ENCODE measurements around the gene CEP43. TPM values are rescaled to one million over a fixed set of nuclear protein-coding genes. Genes with fewer than 3 reads are reported as not detected.

CEP43 gene
- total and polyA plus RNA-seq, 2 donors, result 15.8 to 25.3 TPM

- no peak overlapping the region for H3K4me3 ChIP-seq (ENCODE audit: low read length in 2 of 2)
- H3K4me1 ChIP-seq (ENCODE audit: control insufficient read depth in 2 of 2, insufficient read depth in 2 of 2, low read length in 2 of 2), result peaks cover 23 to 42% of the 10 kb centered on the region in 2 donors
- WGBS, result 95% methylated on average over 9 of the region's 9 CpGs
Observed at GRCh38 chr6:166959911-166960608, 39.1 kb upstream of the CEP43 start.

GRCh38 chr6:166960609-166960978 lies 38.6 kb upstream of the CEP43 start:
- DNase-seq (ENCODE audit: low read depth in 6 of 9, low spot score in 9 of 9), result no peak
- peaks cover 17 to 38% of the 10 kb centered on the region in 2 donors for H3K4me1 ChIP-seq (ENCODE audit: control insufficient read depth in 2 of 2, insufficient read depth in 2 of 2, low read length in 2 of 2)
- H3K9me3 ChIP-seq (ENCODE audit: control insufficient read depth in 2 of 2, insufficient read depth in 1 of 2, low read length in 1 of 2), result peaks cover 0 to 7% of the 10 kb centered on the region in 2 donors
- no peaks in the 10 kb centered on the region for H3K27me3 ChIP-seq (ENCODE audit: control insufficient read depth in 2 of 2, insufficient read depth in 1 of 2, low read length in 1 of 2)
- peak overlapping the region in 1 of 2 donors; percentile 21 for H3K27ac ChIP-seq (ENCODE audit: low read depth in 1 of 2, low read length in 1 of 2)
- no peak overlapping the region for H3K4me3 ChIP-seq (ENCODE audit: low read length in 2 of 2)
- WGBS, result 97% methylated on average over 3 of the region's 3 CpGs
- no peaks in the 10 kb centered on the region for H3K36me3 ChIP-seq (ENCODE audit: control insufficient read depth in 2 of 2, insufficient read depth in 2 of 2, low read length in 1 of 2)

More at GRCh38 chr6:166959911-166960608, 39.1 kb upstream of the CEP43 start:
- peaks cover 0 to 6% of the 10 kb centered on the region in 2 donors for H3K9me3 ChIP-seq (ENCODE audit: control insufficient read depth in 2 of 2, insufficient read depth in 1 of 2, low read length in 1 of 2)
- peaks cover 0 to 2% of the 10 kb centered on the region in 2 donors for H3K27me3 ChIP-seq (ENCODE audit: control insufficient read depth in 2 of 2, insufficient read depth in 1 of 2, low read length in 1 of 2)
- no peak for DNase-seq (ENCODE audit: low read depth in 6 of 9, low spot score in 9 of 9)
- peak overlapping the region; percentile 21 to 93 for H3K27ac ChIP-seq (ENCODE audit: low read depth in 1 of 2, low read length in 1 of 2)
- no peaks in the 10 kb centered on the region for H3K36me3 ChIP-seq (ENCODE audit: control insufficient read depth in 2 of 2, insufficient read depth in 2 of 2, low read length in 1 of 2)

DNA sequence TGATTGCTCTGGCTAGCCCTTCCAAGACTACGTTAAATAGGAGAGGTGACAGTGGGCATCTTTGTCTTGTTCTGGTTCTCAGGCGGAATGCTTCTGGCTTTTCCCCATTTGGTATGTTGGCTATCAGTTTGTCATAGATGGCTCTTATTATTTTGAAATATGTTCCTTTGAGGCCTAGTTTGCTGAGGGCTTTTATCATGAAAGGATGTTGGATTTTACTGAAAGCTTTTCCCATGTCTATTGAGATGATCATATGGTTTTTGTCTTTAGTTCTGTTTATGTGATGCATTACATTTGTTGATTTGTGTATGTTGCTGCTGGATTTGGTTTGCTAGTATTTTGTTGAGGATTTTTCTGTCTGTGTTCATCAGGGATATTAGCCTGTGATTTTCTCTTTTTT lies 32.9 kb upstream of the CEP43 start:
- Histone ChIP-seq H3K9me3 (ENCODE audit: control insufficient read depth in 2 of 2, insufficient read depth in 1 of 2, low read length in 1 of 2) (peaks cover 0 to 7% of the 10 kb centered on the region in 2 donors), H3K4me3 (ENCODE audit: low read length in 2 of 2) (no peak overlapping the region), H3K27ac (ENCODE audit: low read depth in 1 of 2, low read length in 1 of 2) (no peak overlapping the region), H3K27me3 (ENCODE audit: control insufficient read depth in 2 of 2, insufficient read depth in 1 of 2, low read length in 1 of 2) (no peaks in the 10 kb centered on the region), H3K4me1 (ENCODE audit: control insufficient read depth in 2 of 2, insufficient read depth in 2 of 2, low read length in 2 of 2) (peaks cover 13 to 23% of the 10 kb centered on the region in 2 donors), H3K36me3 (ENCODE audit: control insufficient read depth in 2 of 2, insufficient read depth in 2 of 2, low read length in 1 of 2) (no peaks in the 10 kb centered on the region)
- WGBS, result 98% methylated on average over 2 of the region's 2 CpGs
- no peak for DNase-seq (ENCODE audit: low read depth in 6 of 9, low spot score in 9 of 9)

DNA sequence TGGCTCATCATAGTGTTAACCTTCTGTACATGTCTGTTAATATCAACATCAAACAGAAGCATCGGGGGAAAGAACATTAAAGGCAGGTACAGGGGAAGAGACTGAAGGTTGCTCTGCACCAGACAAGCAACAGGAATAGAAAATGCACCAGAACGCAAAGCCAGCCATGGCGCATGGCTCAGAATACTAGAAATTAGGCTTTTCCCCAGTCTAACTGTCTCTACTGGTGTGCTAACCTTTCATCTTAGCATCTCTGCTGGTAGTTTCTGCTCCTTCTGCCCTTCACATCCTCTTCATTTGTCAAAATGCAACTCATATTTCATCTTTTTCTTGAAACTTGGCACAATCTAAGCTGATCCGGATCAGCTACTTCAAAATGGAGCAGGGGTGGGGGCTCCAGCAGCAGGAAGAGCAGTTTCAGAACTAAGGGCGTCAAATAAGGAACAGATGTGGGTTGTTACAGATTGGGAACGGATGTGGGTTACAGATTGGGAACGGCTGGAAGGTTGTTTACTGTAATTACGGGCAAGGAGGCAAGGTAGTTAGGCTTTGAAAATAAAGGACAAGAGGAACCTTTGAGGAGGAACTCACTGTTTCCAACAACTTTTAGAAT lies 29.7 kb upstream of the CEP43 start:
- peak overlapping the region; percentile 6 to 88 for H3K27ac ChIP-seq (ENCODE audit: low read depth in 1 of 2, low read length in 1 of 2)
- no peak overlapping the region for H3K4me3 ChIP-seq (ENCODE audit: low read length in 2 of 2)
- H3K9me3 ChIP-seq (ENCODE audit: control insufficient read depth in 2 of 2, insufficient read depth in 1 of 2, low read length in 1 of 2), result peaks cover 0 to 5% of the 10 kb centered on the region in 2 donors
- peak in 5 of 9 donors; percentile 43 to 74 (median 63) for DNase-seq (ENCODE audit: low read depth in 6 of 9, low spot score in 9 of 9)
- WGBS, result 38% methylated on average over 8 of the region's 8 CpGs
- H3K36me3 ChIP-seq (ENCODE audit: control insufficient read depth in 2 of 2, insufficient read depth in 2 of 2, low read length in 1 of 2), result peaks cover 0 to 13% of the 10 kb centered on the region in 2 donors
- H3K4me1 ChIP-seq (ENCODE audit: control insufficient read depth in 2 of 2, insufficient read depth in 2 of 2, low read length in 2 of 2), result peaks cover 15 to 35% of the 10 kb centered on the region in 2 donors
- no peaks in the 10 kb centered on the region for H3K27me3 ChIP-seq (ENCODE audit: control insufficient read depth in 2 of 2, insufficient read depth in 1 of 2, low read length in 1 of 2)

DNA sequence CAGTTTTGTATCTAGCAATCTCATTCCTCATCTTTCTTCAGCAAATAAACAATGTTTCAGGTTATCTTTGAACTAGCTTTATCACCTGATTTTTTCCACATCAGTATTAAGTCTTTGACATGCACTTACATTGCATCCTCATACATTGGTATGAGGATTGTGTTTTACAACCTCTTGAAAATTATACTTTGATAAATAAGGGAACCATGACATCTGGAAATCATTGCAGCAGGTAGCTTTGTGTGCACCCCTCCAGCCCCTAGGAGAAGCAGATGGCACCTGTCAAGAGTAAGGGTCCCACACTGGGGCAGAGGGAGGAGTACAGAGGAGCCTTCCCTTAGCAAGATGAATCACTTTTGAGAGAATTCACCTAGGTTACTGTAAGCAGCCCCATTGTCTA lies 29.1 kb upstream of the CEP43 start:
- H3K4me1 ChIP-seq (ENCODE audit: control insufficient read depth in 2 of 2, insufficient read depth in 2 of 2, low read length in 2 of 2), result peaks cover 15 to 35% of the 10 kb centered on the region in 2 donors
- H3K27ac ChIP-seq (ENCODE audit: low read depth in 1 of 2, low read length in 1 of 2), result peak overlapping the region in 1 of 2 donors; percentile 88
- no peak for DNase-seq (ENCODE audit: low read depth in 6 of 9, low spot score in 9 of 9)
- H3K27me3 ChIP-seq (ENCODE audit: control insufficient read depth in 2 of 2, insufficient read depth in 1 of 2, low read length in 1 of 2), result no peaks in the 10 kb centered on the region
- H3K4me3 ChIP-seq (ENCODE audit: low read length in 2 of 2), result no peak overlapping the region
- peaks cover 0 to 13% of the 10 kb centered on the region in 2 donors for H3K36me3 ChIP-seq (ENCODE audit: control insufficient read depth in 2 of 2, insufficient read depth in 2 of 2, low read length in 1 of 2)
- peaks cover 0 to 3% of the 10 kb centered on the region in 2 donors for H3K9me3 ChIP-seq (ENCODE audit: control insufficient read depth in 2 of 2, insufficient read depth in 1 of 2, low read length in 1 of 2)

DNA sequence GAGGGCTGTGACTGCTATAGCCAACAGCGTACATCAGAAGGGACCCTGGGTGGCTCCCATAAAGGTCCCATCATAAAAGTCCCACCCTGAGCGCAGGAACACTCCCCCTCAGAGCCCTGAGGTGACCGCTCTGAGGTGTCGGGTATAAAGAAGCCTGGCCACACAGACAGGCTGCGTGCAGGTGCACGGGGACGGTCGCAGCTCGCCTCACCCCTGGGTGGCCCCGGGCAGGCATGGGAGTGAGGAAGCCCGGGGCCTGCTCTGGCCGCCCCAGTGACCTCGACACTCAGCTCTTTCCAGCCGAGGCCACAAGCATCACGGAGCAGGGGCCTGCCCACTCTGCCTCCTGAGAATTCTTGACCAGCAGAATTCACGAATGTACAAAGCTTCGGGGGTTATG lies 28.4 kb upstream of the CEP43 start:
- H3K9me3 ChIP-seq (ENCODE audit: control insufficient read depth in 2 of 2, insufficient read depth in 1 of 2, low read length in 1 of 2), result peaks cover 0 to 1% of the 10 kb centered on the region in 2 donors
- no peak for DNase-seq (ENCODE audit: low read depth in 6 of 9, low spot score in 9 of 9)
- no peak overlapping the region for H3K4me3 ChIP-seq (ENCODE audit: low read length in 2 of 2)
- H3K36me3 ChIP-seq (ENCODE audit: control insufficient read depth in 2 of 2, insufficient read depth in 2 of 2, low read length in 1 of 2), result peaks cover 0 to 13% of the 10 kb centered on the region in 2 donors
- H3K4me1 ChIP-seq (ENCODE audit: control insufficient read depth in 2 of 2, insufficient read depth in 2 of 2, low read length in 2 of 2), result peaks cover 15 to 35% of the 10 kb centered on the region in 2 donors
- H3K27me3 ChIP-seq (ENCODE audit: control insufficient read depth in 2 of 2, insufficient read depth in 1 of 2, low read length in 1 of 2), result no peaks in the 10 kb centered on the region
- WGBS, result 92% methylated on average over 17 of the region's 17 CpGs
- H3K27ac ChIP-seq (ENCODE audit: low read depth in 1 of 2, low read length in 1 of 2), result peak overlapping the region in 1 of 2 donors; percentile 88

GRCh38 chr6:166971271-166971670 lies 27.9 kb upstream of the CEP43 start:
- H3K27me3 ChIP-seq (ENCODE audit: control insufficient read depth in 2 of 2, insufficient read depth in 1 of 2, low read length in 1 of 2), result no peaks in the 10 kb centered on the region
- peak overlapping the region in 1 of 2 donors; percentile 41 for H3K27ac ChIP-seq (ENCODE audit: low read depth in 1 of 2, low read length in 1 of 2)
- H3K36me3 ChIP-seq (ENCODE audit: control insufficient read depth in 2 of 2, insufficient read depth in 2 of 2, low read length in 1 of 2), result peaks cover 0 to 13% of the 10 kb centered on the region in 2 donors
- H3K9me3 ChIP-seq (ENCODE audit: control insufficient read depth in 2 of 2, insufficient read depth in 1 of 2, low read length in 1 of 2), result no peaks in the 10 kb centered on the region
- WGBS, result 93% methylated on average over 8 of the region's 8 CpGs
- no peak overlapping the region for H3K4me3 ChIP-seq (ENCODE audit: low read length in 2 of 2)
- peaks cover 15 to 35% of the 10 kb centered on the region in 2 donors for H3K4me1 ChIP-seq (ENCODE audit: control insufficient read depth in 2 of 2, insufficient read depth in 2 of 2, low read length in 2 of 2)
- DNase-seq (ENCODE audit: low read depth in 6 of 9, low spot score in 9 of 9), result no peak

GRCh38 chr6:166972101-166972500 lies 27.1 kb upstream of the CEP43 start:
- no peak overlapping the region for H3K27ac ChIP-seq (ENCODE audit: low read depth in 1 of 2, low read length in 1 of 2)
- no peak overlapping the region for H3K4me3 ChIP-seq (ENCODE audit: low read length in 2 of 2)
- WGBS, result over 99% methylated on average over 2 of the region's 2 CpGs
- no peaks in the 10 kb centered on the region for H3K9me3 ChIP-seq (ENCODE audit: control insufficient read depth in 2 of 2, insufficient read depth in 1 of 2, low read length in 1 of 2)
- no peaks in the 10 kb centered on the region for H3K27me3 ChIP-seq (ENCODE audit: control insufficient read depth in 2 of 2, insufficient read depth in 1 of 2, low read length in 1 of 2)
- H3K4me1 ChIP-seq (ENCODE audit: control insufficient read depth in 2 of 2, insufficient read depth in 2 of 2, low read length in 2 of 2), result peaks cover 15 to 35% of the 10 kb centered on the region in 2 donors
- peaks cover 0 to 16% of the 10 kb centered on the region in 2 donors for H3K36me3 ChIP-seq (ENCODE audit: control insufficient read depth in 2 of 2, insufficient read depth in 2 of 2, low read length in 1 of 2)
- DNase-seq (ENCODE audit: low read depth in 6 of 9, low spot score in 9 of 9), result no peak

DNA sequence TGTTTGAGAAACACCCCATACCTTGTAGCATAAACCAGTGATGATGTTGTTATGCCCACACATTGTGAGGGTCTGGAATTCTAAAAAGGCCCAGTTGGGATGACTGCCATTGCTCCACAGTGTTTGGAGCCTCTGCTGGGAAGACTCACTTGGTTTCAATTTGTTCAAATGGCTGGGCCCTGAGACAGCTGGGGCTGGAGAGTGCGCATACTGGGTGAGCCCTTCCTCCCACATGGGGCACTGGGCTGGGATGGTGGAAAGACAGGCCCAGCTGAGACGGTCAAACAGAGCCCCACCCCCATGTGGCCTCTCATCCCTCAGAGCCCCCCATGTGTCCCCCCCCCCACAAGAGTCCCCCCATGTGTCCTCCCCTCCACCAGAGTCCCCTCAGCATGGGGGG lies 22.6 kb upstream of the CEP43 start:
- WGBS, result 97% methylated on average over 2 of the region's 2 CpGs

More for the DNA sequence above, 22.6 kb upstream of the CEP43 start:
- Histone ChIP-seq H3K4me1 (ENCODE audit: control insufficient read depth in 2 of 2, insufficient read depth in 2 of 2, low read length in 2 of 2) (peaks cover 0 to 8% of the 10 kb centered on the region in 2 donors), H3K9me3 (ENCODE audit: control insufficient read depth in 2 of 2, insufficient read depth in 1 of 2, low read length in 1 of 2) (no peaks in the 10 kb centered on the region), H3K4me3 (ENCODE audit: low read length in 2 of 2) (no peak overlapping the region), H3K27me3 (ENCODE audit: control insufficient read depth in 2 of 2, insufficient read depth in 1 of 2, low read length in 1 of 2) (no peaks in the 10 kb centered on the region), H3K36me3 (ENCODE audit: control insufficient read depth in 2 of 2, insufficient read depth in 2 of 2, low read length in 1 of 2) (peaks cover 0 to 16% of the 10 kb centered on the region in 2 donors), H3K27ac (ENCODE audit: low read depth in 1 of 2, low read length in 1 of 2) (no peak overlapping the region)
- no peak for DNase-seq (ENCODE audit: low read depth in 6 of 9, low spot score in 9 of 9)

All from thymus (tissue), 11 donors.